Pancreas (tissue), 10 donors: ENCODE measurements around the gene TFF3. TPM values are rescaled to one million over a fixed set of nuclear protein-coding genes. Genes with fewer than 3 reads are reported as not detected.
"Not testable (repeated sequence)": the region's sequence is repeated elsewhere in the genome, so short reads cannot be mapped to it uniquely, and the experiment has no call there.

Source experiments
- ATAC-seq, 4 donors: fragments of 200-7000 bp; cut with Tn5 transposase; one replicate each; pipeline versions ENCODE4 v1.8.0 to v1.9.1; 2020; ENCODE audit warnings: mild to moderate bottlenecking in 4 of 4, moderate library complexity in 4 of 4
- DNase-seq, 6 donors: peaks; one replicate each; pipeline ENCODE4 v3.0.0-alpha.2; 2020
- FAIRE-seq: peaks from 2 replicates; lab custom pipeline; 2012; peaks lifted over from hg19 to GRCh38; lab: Jason Lieb, UNC
- H3K27ac ChIP-seq, 4 donors: fragments of 200-600 bp; sonication (generic); 1 replicate in 3 of 4; 2 replicates in 1 of 4; pipeline versions ENCODE4 v1.5.0 to v1.8.0; 2020
- H3K27me3 ChIP-seq, 4 donors: fragments of 200-600 bp; one replicate each; pipeline ENCODE4 v1.8.0; 2021
- H3K36me3 ChIP-seq, 3 donors: fragments of 200-600 bp; sonication (generic) in 1 of 3; one replicate each; pipeline versions ENCODE4 v1.5.0 to v1.8.0; 2020 to 2021
- H3K4me1 ChIP-seq, 3 donors: fragments of 200-600 bp; one replicate each; pipeline ENCODE4 v1.8.0; 2021
- H3K4me3 ChIP-seq, 4 donors: fragments of 200-600 bp; sonication (generic) in 2 of 4; one replicate each; pipeline versions ENCODE4 v1.5.0 to v1.8.0; 2020 to 2021
- H3K9me3 ChIP-seq, 4 donors: fragments of 200-600 bp; one replicate each; pipeline ENCODE4 v1.8.0; 2021
- WGBS, 2 donors: extraction: QIAGEN DNeasy Blood & Tissue Kit; methylation state at CpG; one replicate each; pipeline ENCODE4 v1.1.7; 2013; 5-methylcytosine and 5-hydroxymethylcytosine counted together
- intact Hi-C, 3 donors: fragments of 100-400 bp; cut with DNase I; formaldehyde crosslinking; loops; one replicate each; pipeline versions ENCODE4 v1.11.1 to v1.14.2; 2022
- polyA plus RNA-seq, 2 donors: library from polyadenylated mRNA; stranded (reverse); fragments of 200-250 nt; gene quantifications; one replicate each; pipeline ENCODE4 v1.2.3, GENCODE V29; 2013
- total RNA-seq, 6 donors: library from RNA; stranded (reverse); fragmentation: NEBNext Ultra II Directional in 4 of 6; extraction: Animal tissue kit (Norgen Biotek cat#: 25700) in 4 of 6; gene quantifications; one replicate each; pipeline versions ENCODE4 v1.2.1 to v1.2.4, GENCODE V29; 2021 to 2023
- TF ChIP-seq, protein P1 (sequence below), 4 donors: fragments of 200-600 bp; sonication (generic) in 3 of 4; IDR thresholded peaks; one replicate each; pipeline versions ENCODE4 v1.5.0 to v1.8.0; 2021; ENCODE audit warnings: antibody characterized with exemption in 4 of 4
- donor health status: healthy with polysubstance abuse.
- donor health status: DM: no; HTN: no; CAD: no; lungs with moderate emphysema.
- donor health status: DM: no; HTN: no; CAD: no.
- donor health status: control.
- donor health status: control.
- donor health status: Bipolar disorder and iron deficiency.
- donor health status: DM: yes; HTN: yes; CAD: no.
- donor health status: DM: no; HTN: no; CAD: no.
- donor health status: DM: no; HTN: no; CAD: no.
- donor health status: DM: yes; HTN: yes; CAD: no.

Gene TFF3
- total and polyA plus RNA-seq, 8 donors = 5.9 to 51.9 (median 11.3) TPM

- 73 to 80% methylated on average over 15 of the region's 15 CpGs for WGBS, 2 donors
- DNase-seq = no peak
- FAIRE-seq = no peak
- no peaks in the 10 kb centered on the region for H3K4me1 ChIP-seq
- H3K9me3 ChIP-seq = no peaks in the 10 kb centered on the region
- no peak overlapping the region for H3K27ac ChIP-seq
- no peaks in the 10 kb centered on the region for H3K27me3 ChIP-seq
- intact Hi-C loops = no loop called here
- ATAC-seq = no peak
- H3K36me3 ChIP-seq = no peaks in the 10 kb centered on the region
- no peak overlapping the region for H3K4me3 ChIP-seq
- TF ChIP-seq, protein P1, sequence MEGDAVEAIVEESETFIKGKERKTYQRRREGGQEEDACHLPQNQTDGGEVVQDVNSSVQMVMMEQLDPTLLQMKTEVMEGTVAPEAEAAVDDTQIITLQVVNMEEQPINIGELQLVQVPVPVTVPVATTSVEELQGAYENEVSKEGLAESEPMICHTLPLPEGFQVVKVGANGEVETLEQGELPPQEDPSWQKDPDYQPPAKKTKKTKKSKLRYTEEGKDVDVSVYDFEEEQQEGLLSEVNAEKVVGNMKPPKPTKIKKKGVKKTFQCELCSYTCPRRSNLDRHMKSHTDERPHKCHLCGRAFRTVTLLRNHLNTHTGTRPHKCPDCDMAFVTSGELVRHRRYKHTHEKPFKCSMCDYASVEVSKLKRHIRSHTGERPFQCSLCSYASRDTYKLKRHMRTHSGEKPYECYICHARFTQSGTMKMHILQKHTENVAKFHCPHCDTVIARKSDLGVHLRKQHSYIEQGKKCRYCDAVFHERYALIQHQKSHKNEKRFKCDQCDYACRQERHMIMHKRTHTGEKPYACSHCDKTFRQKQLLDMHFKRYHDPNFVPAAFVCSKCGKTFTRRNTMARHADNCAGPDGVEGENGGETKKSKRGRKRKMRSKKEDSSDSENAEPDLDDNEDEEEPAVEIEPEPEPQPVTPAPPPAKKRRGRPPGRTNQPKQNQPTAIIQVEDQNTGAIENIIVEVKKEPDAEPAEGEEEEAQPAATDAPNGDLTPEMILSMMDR (IDR thresholded peaks at IDR 0.05) = no peak
Measured at GRCh38 chr21:42295845-42296244, 19.4 kb downstream of the TFF3 start.

DNA sequence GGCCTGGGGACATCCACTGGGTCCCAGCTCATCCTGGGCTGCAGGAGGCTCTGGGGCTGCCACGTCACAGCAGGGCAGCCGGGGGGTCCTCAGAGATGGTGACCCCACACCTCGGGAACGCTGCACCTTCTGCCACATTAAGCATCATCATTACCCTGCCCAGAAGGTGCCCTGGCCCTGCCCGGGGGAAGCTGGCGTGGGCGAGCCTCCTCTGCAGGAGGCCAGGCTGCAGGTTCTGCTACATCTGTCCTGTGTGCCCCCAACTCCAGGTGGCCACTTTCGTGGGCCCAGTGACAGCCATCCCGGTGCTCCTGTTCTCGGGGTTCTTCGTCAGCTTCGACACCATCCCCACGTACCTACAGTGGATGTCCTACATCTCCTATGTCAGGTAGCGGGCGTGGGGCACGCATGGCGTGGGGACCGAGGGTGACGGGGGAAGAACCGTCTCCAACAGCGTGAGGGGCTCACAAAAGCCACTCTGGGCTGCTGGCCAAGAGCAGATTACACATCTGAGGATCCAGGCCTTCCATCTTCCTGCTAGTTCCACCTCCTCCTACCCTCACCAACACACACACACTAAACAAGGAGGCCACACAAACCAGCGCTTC is 20.8 kb downstream of the TFF3 start:
- TF ChIP-seq, protein P1 (IDR thresholded peaks at IDR 0.05) = no peak
- H3K27ac ChIP-seq = no peak overlapping the region
- DNase-seq = no peak
- H3K36me3 ChIP-seq = no peaks in the 10 kb centered on the region
- ATAC-seq = peak in 1 of 4 donors; percentile 49
- intact Hi-C loops = no loop called here
- H3K4me3 ChIP-seq = no peak overlapping the region
- FAIRE-seq = no peak
- WGBS, 2 donors = 83 to 95% methylated on average over 22 of the region's 22 CpGs
- H3K27me3 ChIP-seq = no peaks in the 10 kb centered on the region
- H3K9me3 ChIP-seq = no peaks in the 10 kb centered on the region
- H3K4me1 ChIP-seq = no peaks in the 10 kb centered on the region

DNA sequence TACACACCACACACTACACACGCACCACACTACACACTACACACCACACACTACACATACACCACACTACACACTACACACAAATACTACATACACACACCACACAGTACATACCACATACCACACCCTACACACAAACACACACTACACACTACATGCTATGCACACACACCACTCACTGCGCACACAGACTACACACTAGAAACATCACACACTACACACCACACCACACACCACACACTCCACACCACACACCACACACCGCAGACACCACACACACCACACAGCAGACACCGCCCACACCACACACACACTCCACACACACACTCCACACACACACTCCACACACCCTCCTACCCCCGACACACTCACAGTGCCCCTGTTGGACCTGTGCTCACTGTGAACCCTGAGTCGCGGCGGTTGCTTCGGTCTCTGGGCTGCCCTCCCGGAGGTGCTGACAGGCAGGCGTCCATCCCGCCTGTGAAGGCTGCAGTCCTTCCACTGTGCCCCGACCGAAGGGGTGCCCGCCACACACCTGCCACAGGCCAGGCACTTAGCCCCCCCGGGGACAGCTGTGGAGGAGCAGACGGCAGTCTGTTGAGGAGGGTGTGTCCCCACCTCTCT is 21.4 kb downstream of the TFF3 start:
- intact Hi-C loops = no loop called here
- DNase-seq (no peak), ATAC-seq (no peak), FAIRE-seq (no peak)
- no peak overlapping the region for H3K4me3 ChIP-seq
- TF ChIP-seq, protein P1 (IDR thresholded peaks at IDR 0.05) = no peak
- no peaks in the 10 kb centered on the region for H3K36me3 ChIP-seq
- H3K9me3 ChIP-seq = no peaks in the 10 kb centered on the region
- 74 to 89% methylated on average over 14 to 17 of the region's 17 CpGs for WGBS, 2 donors
- no peaks in the 10 kb centered on the region for H3K27me3 ChIP-seq
- no peak overlapping the region for H3K27ac ChIP-seq
- H3K4me1 ChIP-seq = no peaks in the 10 kb centered on the region

GRCh38 chr21:42292563-42293142 is 22.6 kb downstream of the TFF3 start:
- FAIRE-seq, H3K27ac ChIP-seq, H3K36me3 ChIP-seq, intact Hi-C loops, DNase-seq, H3K27me3 ChIP-seq, H3K4me3 ChIP-seq, H3K9me3 ChIP-seq, ATAC-seq, H3K4me1 ChIP-seq: not testable (repeated sequence)
- 84 to 89% methylated on average over 4 of the region's 4 CpGs for WGBS, 2 donors

DNA sequence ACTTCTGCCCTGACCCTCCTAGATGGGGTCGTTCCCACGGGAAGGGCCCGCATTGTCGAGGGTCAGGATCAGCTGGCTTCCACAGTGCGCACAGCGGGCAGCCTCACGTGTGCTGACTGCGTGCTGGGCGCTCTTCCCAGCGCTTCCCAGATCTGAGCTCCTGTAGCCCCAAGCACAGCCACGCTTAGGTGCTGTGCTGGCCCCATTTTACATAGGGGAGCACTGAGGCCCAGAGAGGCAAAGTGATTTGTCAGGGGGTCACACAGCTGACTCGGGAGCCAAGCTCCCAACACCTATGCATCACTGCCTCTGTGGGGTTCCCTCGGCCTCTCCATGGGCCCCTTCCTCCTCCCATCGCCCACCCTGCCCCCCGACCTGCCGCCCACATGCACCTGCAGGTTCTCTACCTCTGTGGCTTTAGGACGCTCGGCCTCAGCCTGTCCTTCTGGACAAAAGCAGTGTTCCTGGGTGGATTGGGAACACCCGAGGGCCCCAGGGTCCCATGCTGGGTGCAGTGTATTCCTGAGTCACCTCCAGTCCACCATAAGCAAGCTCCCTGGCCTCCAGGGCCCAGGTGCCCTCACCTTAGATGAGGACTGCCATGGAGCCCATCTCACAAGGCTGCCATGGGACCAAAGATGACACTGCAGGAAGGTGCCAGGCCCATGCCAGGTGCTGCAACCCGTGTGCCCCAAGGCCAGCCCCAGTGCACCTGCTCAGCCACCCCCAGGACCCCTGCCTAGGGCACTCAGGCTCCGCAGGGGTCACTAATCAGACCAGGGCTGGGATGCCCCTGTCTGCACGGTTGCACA is 23.3 kb downstream of the TFF3 start:
- 90 to 91% methylated on average over 22 of the region's 22 CpGs for WGBS, 2 donors
- no peaks in the 10 kb centered on the region for H3K36me3 ChIP-seq
- DNase-seq = no peak

More for the DNA sequence above, 23.3 kb downstream of the TFF3 start:
- no peaks in the 10 kb centered on the region for H3K9me3 ChIP-seq
- H3K27me3 ChIP-seq = no peaks in the 10 kb centered on the region
- no peaks in the 10 kb centered on the region for H3K4me1 ChIP-seq
- H3K4me3 ChIP-seq = no peak overlapping the region
- no peak overlapping the region for H3K27ac ChIP-seq
- ATAC-seq = no peak
- TF ChIP-seq, protein P1 (IDR thresholded peaks at IDR 0.05) = no peak
- intact Hi-C loops = no loop called here
- no peak for FAIRE-seq
